ENCODE measurements around the gene EPAS1.

DNA sequence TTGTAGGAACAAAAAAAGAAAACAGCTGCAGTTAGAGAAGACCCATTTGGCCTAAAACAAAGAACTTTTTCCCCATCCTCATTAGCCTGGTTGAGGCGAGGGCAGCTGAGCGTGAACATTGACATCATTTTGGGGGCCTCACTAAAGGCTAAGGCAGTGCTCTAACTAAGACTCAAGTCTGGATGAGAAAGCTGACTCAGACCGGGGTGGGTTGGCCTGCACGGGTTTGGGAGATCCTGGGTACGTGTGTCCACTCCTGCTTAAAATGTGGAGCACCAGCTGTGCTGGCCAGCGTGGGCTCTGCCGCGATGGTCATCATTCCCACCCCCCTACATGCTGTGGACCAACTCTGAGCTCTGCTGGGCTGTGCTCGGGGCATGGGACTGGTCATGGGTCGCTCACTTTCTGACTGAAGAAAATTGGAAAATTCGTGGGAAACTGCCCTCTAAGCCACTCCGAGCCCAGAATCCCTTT is 96.2 kb downstream of the EPAS1 start:
- TF ChIP-seq, protein P1, sequence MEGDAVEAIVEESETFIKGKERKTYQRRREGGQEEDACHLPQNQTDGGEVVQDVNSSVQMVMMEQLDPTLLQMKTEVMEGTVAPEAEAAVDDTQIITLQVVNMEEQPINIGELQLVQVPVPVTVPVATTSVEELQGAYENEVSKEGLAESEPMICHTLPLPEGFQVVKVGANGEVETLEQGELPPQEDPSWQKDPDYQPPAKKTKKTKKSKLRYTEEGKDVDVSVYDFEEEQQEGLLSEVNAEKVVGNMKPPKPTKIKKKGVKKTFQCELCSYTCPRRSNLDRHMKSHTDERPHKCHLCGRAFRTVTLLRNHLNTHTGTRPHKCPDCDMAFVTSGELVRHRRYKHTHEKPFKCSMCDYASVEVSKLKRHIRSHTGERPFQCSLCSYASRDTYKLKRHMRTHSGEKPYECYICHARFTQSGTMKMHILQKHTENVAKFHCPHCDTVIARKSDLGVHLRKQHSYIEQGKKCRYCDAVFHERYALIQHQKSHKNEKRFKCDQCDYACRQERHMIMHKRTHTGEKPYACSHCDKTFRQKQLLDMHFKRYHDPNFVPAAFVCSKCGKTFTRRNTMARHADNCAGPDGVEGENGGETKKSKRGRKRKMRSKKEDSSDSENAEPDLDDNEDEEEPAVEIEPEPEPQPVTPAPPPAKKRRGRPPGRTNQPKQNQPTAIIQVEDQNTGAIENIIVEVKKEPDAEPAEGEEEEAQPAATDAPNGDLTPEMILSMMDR (conservative IDR thresholded peaks at IDR 0.05) = no peak
- no peak for TF ChIP-seq ZFX (IDR thresholded peaks at IDR 0.05)
